Mucosa of rectum (tissue), 2 donors: ENCODE data around the gene GAK.

ENCODE experiments used
- H3K27ac ChIP-seq, 2 donors: one replicate each; pipeline ENCODE4 v1.7.0; 2013; ENCODE audit warnings: inconsistent platforms in 2 of 2, low read depth in 2 of 2, low read length in 2 of 2
- H3K27me3 ChIP-seq, 2 donors: one replicate each; pipeline ENCODE4 v1.7.0; 2013; ENCODE audit warnings: low read length in 2 of 2; ENCODE audit not compliant: control insufficient read depth in 2 of 2, insufficient read depth in 2 of 2
- H3K36me3 ChIP-seq, 2 donors: one replicate each; pipeline ENCODE4 v1.7.0; 2013; ENCODE audit warnings: low read length in 2 of 2; ENCODE audit not compliant: control insufficient read depth in 2 of 2, insufficient read depth in 2 of 2
- H3K4me1 ChIP-seq, 2 donors: one replicate each; pipeline ENCODE4 v1.7.0; 2013; ENCODE audit warnings: low read length in 2 of 2, mild to moderate bottlenecking in 1 of 2; ENCODE audit not compliant: control insufficient read depth in 2 of 2, insufficient read depth in 2 of 2
- H3K4me3 ChIP-seq, 2 donors: one replicate each; pipeline ENCODE4 v1.7.0; 2013; ENCODE audit warnings: low read length in 2 of 2
- H3K9ac ChIP-seq, 2 donors: one replicate each; pipeline ENCODE4 v1.7.0; 2013; ENCODE audit warnings: low read length in 2 of 2, low read depth in 1 of 2, mild to moderate bottlenecking in 1 of 2
- H3K9me3 ChIP-seq, 2 donors: one replicate each; pipeline ENCODE4 v1.7.0; 2013; ENCODE audit warnings: low read length in 2 of 2; ENCODE audit not compliant: control insufficient read depth in 2 of 2
- donor health status: healthy.
- donor health status: Normal muscosa, but diverticular disease.

GAK gene

DNA sequence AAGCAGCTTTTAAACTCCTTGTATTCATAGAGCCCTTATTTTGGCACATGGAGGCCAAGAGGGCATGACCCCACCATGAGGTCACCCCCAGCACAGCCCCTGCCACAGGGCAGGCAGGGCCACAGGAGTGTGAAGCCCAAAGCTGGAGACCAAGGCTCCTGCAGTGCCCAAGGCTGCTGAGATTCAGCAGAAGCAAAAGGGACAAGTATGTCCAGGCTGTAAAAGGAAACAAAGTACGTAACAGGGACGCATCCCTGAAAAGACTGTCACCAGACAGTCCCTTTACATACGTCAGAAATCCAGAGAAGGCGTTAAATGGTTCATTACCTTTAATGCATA, 18.9 kb downstream of the GAK start:
- H3K27me3 ChIP-seq = no peaks in the 10 kb centered on the region
- H3K9ac ChIP-seq = no peak overlapping the region
- H3K4me3 ChIP-seq = no peak overlapping the region
- no peak overlapping the region for H3K27ac ChIP-seq
- H3K4me1 ChIP-seq = peaks cover 8 to 13% of the 10 kb centered on the region in 2 donors
- H3K36me3 ChIP-seq = peaks cover 14 to 32% of the 10 kb centered on the region in 2 donors
- H3K9me3 ChIP-seq = no peaks in the 10 kb centered on the region

DNA sequence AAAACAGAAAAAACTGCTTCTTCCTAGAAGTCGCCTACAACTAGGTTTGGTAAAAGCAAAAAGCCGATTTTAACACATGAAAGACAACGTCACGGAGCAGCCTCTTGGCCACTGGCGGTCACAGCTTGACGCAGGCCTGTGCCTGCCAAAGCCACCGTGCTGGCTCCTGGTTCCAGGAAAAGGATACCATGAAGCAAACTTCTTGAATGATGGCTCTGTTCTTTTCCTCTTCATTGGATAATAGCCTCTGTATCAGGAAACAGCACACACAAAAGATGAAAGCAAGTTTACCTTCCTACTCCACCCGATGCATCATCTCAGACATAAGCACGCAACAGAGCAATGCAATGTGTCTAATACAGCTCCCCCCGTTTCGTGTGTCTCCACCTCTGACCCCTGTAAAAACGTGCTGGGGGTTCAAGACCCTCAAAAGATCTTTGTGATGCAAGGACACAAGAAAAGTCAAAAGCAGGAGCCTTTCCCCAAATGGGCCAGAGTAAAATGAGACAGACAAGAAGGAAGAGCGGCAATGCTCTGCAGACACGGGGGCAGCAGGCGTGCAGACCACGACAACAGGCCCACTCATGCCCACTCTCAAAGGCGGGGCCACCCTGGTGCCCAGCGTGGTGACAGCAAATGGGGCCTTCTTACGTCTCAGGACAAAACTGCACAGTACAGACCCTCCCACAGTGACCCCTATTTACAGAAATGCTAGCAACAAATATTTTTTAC, 19.4 kb downstream of the GAK start:
- Histone ChIP-seq H3K27me3 (no peaks in the 10 kb centered on the region), H3K9ac (no peak overlapping the region), H3K36me3 (peaks cover 18 to 36% of the 10 kb centered on the region in 2 donors)

DNA sequence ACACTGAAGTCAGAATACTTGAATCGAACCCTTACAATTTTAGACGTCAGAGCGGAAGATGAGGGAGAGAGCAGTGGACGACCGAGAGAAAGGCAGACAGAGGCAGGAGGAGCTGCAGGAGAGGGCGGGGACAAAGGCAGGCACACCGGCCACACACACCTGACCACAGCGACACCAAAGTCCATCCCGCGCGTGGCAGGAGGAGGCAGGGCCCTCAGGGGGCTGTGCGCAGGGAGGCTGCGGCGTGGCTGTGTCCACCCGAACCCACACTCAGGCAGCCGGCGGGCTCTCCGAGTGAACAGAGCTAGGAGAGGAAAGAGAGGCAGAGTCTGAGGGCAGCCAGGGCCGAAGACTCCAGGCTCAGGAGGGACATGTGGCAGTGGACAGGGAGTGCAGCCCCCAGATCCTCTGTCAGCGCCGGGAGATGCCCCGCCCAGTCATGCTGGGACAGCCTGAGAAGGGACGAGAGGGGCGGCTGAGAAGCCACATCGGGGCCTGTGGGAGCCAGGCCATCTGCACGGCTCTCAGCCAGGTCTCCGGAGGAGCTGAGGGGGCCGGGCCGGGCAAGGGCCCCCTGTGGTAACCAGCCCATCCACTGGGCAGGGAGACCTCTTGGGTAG, 20.1 kb downstream of the GAK start:
- Histone ChIP-seq H3K9me3 (no peaks in the 10 kb centered on the region), H3K27me3 (no peaks in the 10 kb centered on the region), H3K36me3 (peaks cover 19 to 37% of the 10 kb centered on the region in 2 donors), H3K4me1 (peaks cover 8 to 13% of the 10 kb centered on the region in 2 donors), H3K27ac (peak overlapping the region; percentile 65 to 71), H3K4me3 (no peak overlapping the region), H3K9ac (no peak overlapping the region)

More for the DNA sequence above, 19.4 kb downstream of the GAK start:
- Histone ChIP-seq H3K4me1 (peaks cover 8 to 13% of the 10 kb centered on the region in 2 donors), H3K27ac (peak overlapping the region; percentile 65 to 71), H3K9me3 (no peaks in the 10 kb centered on the region), H3K4me3 (no peak overlapping the region)

- no peak overlapping the region for H3K4me3 ChIP-seq
- H3K36me3 ChIP-seq = peaks cover 19 to 43% of the 10 kb centered on the region in 2 donors
- no peak overlapping the region for H3K9ac ChIP-seq
- no peak overlapping the region for H3K27ac ChIP-seq
- peaks cover 8 to 13% of the 10 kb centered on the region in 2 donors for H3K4me1 ChIP-seq
- H3K9me3 ChIP-seq = no peaks in the 10 kb centered on the region
- H3K27me3 ChIP-seq = no peaks in the 10 kb centered on the region
These were observed 20.8 kb downstream of the GAK start for GRCh38 chr4:911221-911751.

- Histone ChIP-seq H3K27me3 (no peaks in the 10 kb centered on the region), H3K4me1 (peaks cover 8 to 13% of the 10 kb centered on the region in 2 donors), H3K4me3 (no peak overlapping the region), H3K9ac (no peak overlapping the region), H3K36me3 (peaks cover 19 to 50% of the 10 kb centered on the region in 2 donors), H3K9me3 (no peaks in the 10 kb centered on the region), H3K27ac (no peak overlapping the region)
These were observed 21.6 kb downstream of the GAK start for GRCh38 chr4:910366-911091.

- H3K36me3 ChIP-seq = peaks cover 20 to 53% of the 10 kb centered on the region in 2 donors
- no peak overlapping the region for H3K27ac ChIP-seq
- no peaks in the 10 kb centered on the region for H3K9me3 ChIP-seq
- peaks cover 8 to 13% of the 10 kb centered on the region in 2 donors for H3K4me1 ChIP-seq
- no peak overlapping the region for H3K9ac ChIP-seq
- no peaks in the 10 kb centered on the region for H3K27me3 ChIP-seq
- H3K4me3 ChIP-seq = no peak overlapping the region
These were observed 22.3 kb downstream of the GAK start for GRCh38 chr4:909821-910220.

DNA sequence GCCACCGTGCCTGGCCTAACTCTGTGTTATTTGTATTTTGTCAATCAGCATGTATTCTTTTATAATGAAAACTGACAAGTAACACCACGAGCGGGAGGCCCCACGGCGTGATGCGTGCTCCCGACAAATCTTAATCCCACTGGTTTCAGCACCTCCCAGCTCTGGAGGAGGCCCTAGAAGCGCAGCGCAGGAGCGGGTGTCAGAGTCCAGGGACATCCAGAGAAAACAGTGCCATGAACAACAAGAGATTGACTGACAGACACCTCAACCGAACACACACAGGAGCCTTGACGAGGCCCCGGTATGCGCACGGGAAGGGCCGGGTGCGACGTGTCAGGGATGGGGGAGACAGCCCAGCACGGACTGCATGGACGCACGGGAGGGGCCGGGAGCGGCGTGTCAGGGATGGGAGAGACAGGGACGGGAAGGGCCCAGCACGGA, 23.0 kb downstream of the GAK start:
- Histone ChIP-seq H3K36me3 (peaks cover 21 to 57% of the 10 kb centered on the region in 2 donors), H3K4me1 (peaks cover 8 to 13% of the 10 kb centered on the region in 2 donors), H3K4me3 (no peak overlapping the region), H3K9me3 (no peaks in the 10 kb centered on the region), H3K27me3 (no peaks in the 10 kb centered on the region), H3K9ac (no peak overlapping the region), H3K27ac (no peak overlapping the region)

DNA sequence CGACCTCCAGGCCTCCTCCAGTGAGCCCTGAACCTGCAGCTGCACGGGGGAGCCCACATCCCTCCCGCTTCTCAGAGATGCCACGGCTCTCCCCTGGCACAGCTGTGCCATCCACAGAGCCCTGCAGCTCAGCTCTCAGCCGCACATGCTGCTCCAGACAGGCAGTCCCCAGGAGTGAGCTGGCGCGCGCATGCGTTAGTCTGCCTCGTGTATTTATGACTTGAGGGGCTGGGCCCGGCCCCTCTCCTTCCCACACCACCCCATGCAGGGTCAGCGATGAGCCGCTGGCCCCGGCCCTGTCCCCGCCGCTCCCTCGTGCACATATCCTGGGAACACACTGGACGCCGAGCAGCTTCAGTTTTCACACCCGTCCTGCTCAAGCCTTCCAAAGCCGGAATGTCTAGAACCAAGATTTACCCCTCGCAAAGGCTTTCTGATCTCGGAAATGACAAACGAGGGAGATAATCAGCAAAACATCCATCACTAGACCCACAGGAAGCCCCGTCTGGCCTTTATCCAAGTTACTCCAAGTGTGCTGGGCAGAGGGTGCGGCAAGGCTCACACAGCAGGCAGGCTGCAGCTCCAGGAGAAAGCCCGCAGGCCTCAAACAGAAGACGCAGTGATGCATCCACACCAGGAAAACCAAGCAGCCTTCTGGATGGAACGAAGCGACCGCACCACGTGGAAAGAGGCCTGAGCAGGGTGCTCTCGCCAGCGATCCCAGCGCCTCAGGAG, 24.3 kb downstream of the GAK start:
- no peak overlapping the region for H3K9ac ChIP-seq
- no peak overlapping the region for H3K4me3 ChIP-seq
- no peaks in the 10 kb centered on the region for H3K27me3 ChIP-seq
- H3K9me3 ChIP-seq = no peaks in the 10 kb centered on the region
- H3K4me1 ChIP-seq = peaks cover 7 to 9% of the 10 kb centered on the region in 2 donors
- H3K36me3 ChIP-seq = peaks cover 27 to 60% of the 10 kb centered on the region in 2 donors
- no peak overlapping the region for H3K27ac ChIP-seq

DNA sequence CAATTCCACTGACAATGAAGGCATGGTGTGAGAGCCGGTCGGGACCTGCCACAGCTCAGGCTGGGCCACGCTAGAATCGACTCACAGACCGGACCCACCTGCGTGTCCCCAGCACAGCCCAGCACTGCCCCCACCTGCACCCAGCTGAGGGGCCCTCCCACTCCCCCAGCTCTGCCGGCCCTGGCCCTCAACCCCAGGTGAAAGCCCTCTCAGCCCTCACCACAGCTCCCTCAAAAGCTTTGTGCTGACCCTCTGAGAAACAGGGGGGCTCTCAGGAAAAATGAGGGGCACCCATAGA, 25.1 kb downstream of the GAK start:
- peaks cover 26 to 57% of the 10 kb centered on the region in 2 donors for H3K36me3 ChIP-seq
- H3K9ac ChIP-seq = no peak overlapping the region
- no peak overlapping the region for H3K27ac ChIP-seq
- no peak overlapping the region for H3K4me3 ChIP-seq
- peaks cover 2 to 3% of the 10 kb centered on the region in 2 donors for H3K4me1 ChIP-seq
- H3K27me3 ChIP-seq = no peaks in the 10 kb centered on the region
- H3K9me3 ChIP-seq = no peaks in the 10 kb centered on the region
